Mesenchymal stem cell (in vitro differentiated cells and primary cell): ENCODE data around the gene TMPRSS5.
"Not testable (repeated sequence)": the region's sequence is repeated elsewhere in the genome, so short reads cannot be mapped to it uniquely, and the experiment has no call there.

Source experiments
- DNase-seq: peaks from one replicate; pipeline ENCODE4 v3.0.0-alpha.2; 2013
- H2AFZ ChIP-seq: one replicate; pipeline ENCODE4 v1.6.1; 2013; ENCODE audit warnings: low read depth, mild to moderate bottlenecking, control low read depth, inconsistent platforms, low read length, moderate library complexity
- H2AK5ac ChIP-seq: 2 replicates; pipeline ENCODE4 v1.6.1; 2013; ENCODE audit warnings: low read length, moderate library complexity, mild to moderate bottlenecking, inconsistent platforms; ENCODE audit not compliant: severe bottlenecking
- H2BK120ac ChIP-seq: one replicate; pipeline ENCODE4 v1.6.1; 2013; ENCODE audit warnings: low read depth, mild to moderate bottlenecking, inconsistent platforms, low read length, moderate library complexity
- H2BK12ac ChIP-seq, 2 experiments: one replicate each; pipeline ENCODE4 v1.6.1; 2013; ENCODE audit warnings: inconsistent platforms in 2 of 2, low read length in 2 of 2, mild to moderate bottlenecking in 2 of 2, moderate library complexity in 2 of 2, control low read depth in 1 of 2
- H2BK15ac ChIP-seq: one replicate; pipeline ENCODE4 v1.6.1; 2013; ENCODE audit warnings: mild to moderate bottlenecking, low read depth, inconsistent platforms; ENCODE audit not compliant: poor library complexity, severe bottlenecking
- H2BK5ac ChIP-seq: 2 replicates; pipeline ENCODE4 v1.6.1; 2013; ENCODE audit warnings: low read depth, mild to moderate bottlenecking, low read length, control low read depth, inconsistent platforms; ENCODE audit not compliant: poor library complexity, severe bottlenecking
- H3K14ac ChIP-seq, 2 experiments: one replicate each; pipeline ENCODE4 v1.6.1; 2013; ENCODE audit warnings: inconsistent platforms in 2 of 2, low read length in 2 of 2, control low read depth in 1 of 2, mild to moderate bottlenecking in 1 of 2, moderate library complexity in 1 of 2
- H3K18ac ChIP-seq, 2 experiments: one replicate each; pipeline ENCODE4 v1.6.1; 2013; ENCODE audit warnings: inconsistent platforms in 2 of 2, low read length in 2 of 2, control low read depth in 1 of 2, low read depth in 1 of 2, mild to moderate bottlenecking in 1 of 2
- H3K23ac ChIP-seq, 2 experiments: one replicate each; pipeline ENCODE4 v1.6.1; 2013; ENCODE audit warnings: inconsistent platforms in 2 of 2, low read length in 2 of 2, mild to moderate bottlenecking in 2 of 2, moderate library complexity in 2 of 2, control low read depth in 1 of 2
- H3K27ac ChIP-seq: 2 replicates; pipeline ENCODE4 v1.5.1; 2013; ENCODE audit warnings: mild to moderate bottlenecking, moderate library complexity, low read length, control low read depth, inconsistent platforms; ENCODE audit not compliant: poor library complexity, severe bottlenecking
- H3K27me3 ChIP-seq, 2 experiments: 2 replicates each; pipeline versions ENCODE4 v1.6.1 to v1.7.0; 2013; ENCODE audit warnings: low read length in 2 of 2, mild to moderate bottlenecking in 2 of 2, moderate library complexity in 2 of 2, control low read depth in 1 of 2, inconsistent platforms in 1 of 2; ENCODE audit not compliant: control insufficient read depth in 1 of 2, insufficient read depth in 1 of 2
- H3K36me3 ChIP-seq, 2 experiments: 2 replicates each; pipeline versions ENCODE4 v1.6.1 to v1.7.0; 2013; ENCODE audit warnings: low read length in 2 of 2, control low read depth in 1 of 2, inconsistent platforms in 1 of 2, low read depth in 1 of 2, mild to moderate bottlenecking in 1 of 2; ENCODE audit not compliant: insufficient read depth in 2 of 2, control insufficient read depth in 1 of 2
- H3K4ac ChIP-seq, 2 experiments: one replicate each; pipeline ENCODE4 v1.6.1; 2013; ENCODE audit warnings: inconsistent platforms in 2 of 2, low read length in 2 of 2, mild to moderate bottlenecking in 2 of 2, moderate library complexity in 2 of 2, control low read depth in 1 of 2, low read depth in 1 of 2
- H3K4me1 ChIP-seq: 2 replicates; pipeline ENCODE4 v1.6.1; 2013; ENCODE audit warnings: low read depth, low read length, control low read depth; ENCODE audit not compliant: control insufficient read depth, insufficient read depth
- H3K4me2 ChIP-seq: 2 replicates; pipeline ENCODE4 v1.6.1; 2013; ENCODE audit warnings: low read length, mild to moderate bottlenecking, inconsistent platforms; ENCODE audit not compliant: poor library complexity, severe bottlenecking
- H3K4me3 ChIP-seq, 2 experiments: 2 replicates each; pipeline versions ENCODE4 v1.5.1 to v1.7.0; 2013; ENCODE audit warnings: low read length in 2 of 2, mild to moderate bottlenecking in 2 of 2, control low read depth in 1 of 2, low read depth in 1 of 2; ENCODE audit not compliant: insufficient read depth in 1 of 2
- H3K79me1 ChIP-seq: replicated peaks from 2 replicates; pipeline ENCODE4 v1.6.1; 2013; ENCODE audit warnings: mild to moderate bottlenecking, control low read depth, low read length, inconsistent platforms; ENCODE audit not compliant: poor library complexity, severe bottlenecking
- H3K9ac ChIP-seq: 2 replicates; pipeline ENCODE4 v1.7.0; 2013; ENCODE audit warnings: mild to moderate bottlenecking, low read length, moderate library complexity
- H3K9me3 ChIP-seq: 2 replicates; pipeline ENCODE4 v1.7.0; 2013; ENCODE audit warnings: mild to moderate bottlenecking, low read length; ENCODE audit not compliant: control insufficient read depth
- H4K8ac ChIP-seq: one replicate; pipeline ENCODE4 v1.6.1; 2013; ENCODE audit warnings: inconsistent platforms, mild to moderate bottlenecking, low read length, moderate library complexity
- H4K91ac ChIP-seq: one replicate; pipeline ENCODE4 v1.6.1; 2013; ENCODE audit warnings: mild to moderate bottlenecking, low read length, inconsistent platforms
- WGBS: methylation state at CpG from one replicate; pipeline ENCODE4 v1.1.7; 2013; ENCODE audit warnings: mixed read lengths; 5-methylcytosine and 5-hydroxymethylcytosine counted together

TMPRSS5 gene

GRCh38 chr11:113722221-113722620, 16.1 kb upstream of the TMPRSS5 start:
- no peak overlapping the region for H2AK5ac ChIP-seq
- peaks cover 0 to 6% of the 10 kb centered on the region in 2 experiments for H3K36me3 ChIP-seq
- H4K8ac ChIP-seq = no peak overlapping the region
- H3K9ac ChIP-seq = no peak overlapping the region
- no peak overlapping the region for H3K18ac ChIP-seq
- H2BK12ac ChIP-seq = no peak overlapping the region
- H2AFZ ChIP-seq = no peak overlapping the region
- no peak overlapping the region for H4K91ac ChIP-seq
- H3K27ac ChIP-seq = no peak overlapping the region
- DNase-seq = no peak
- H3K4me3 ChIP-seq = no peak overlapping the region
- no peak overlapping the region for H2BK5ac ChIP-seq
- no peak overlapping the region for H2BK120ac ChIP-seq
- WGBS = 100% methylated on average over 4 of the region's 4 CpGs
- H3K27me3 ChIP-seq = no peaks in the 10 kb centered on the region
- no peak overlapping the region for H3K23ac ChIP-seq
- no peak overlapping the region for H3K4ac ChIP-seq
- no peaks in the 10 kb centered on the region for H3K4me1 ChIP-seq
- no peaks in the 10 kb centered on the region for H3K79me1 ChIP-seq
- H2BK15ac ChIP-seq = no peak overlapping the region
- H3K4me2 ChIP-seq = no peak overlapping the region
- H3K14ac ChIP-seq = no peak overlapping the region
- no peaks in the 10 kb centered on the region for H3K9me3 ChIP-seq

GRCh38 chr11:113721462-113722066, 15.5 kb upstream of the TMPRSS5 start:
- Histone ChIP-seq H2AK5ac (no peak overlapping the region), H3K4me1 (no peaks in the 10 kb centered on the region), H4K8ac (no peak overlapping the region), H2BK5ac (no peak overlapping the region), H3K27me3 (no peaks in the 10 kb centered on the region), H2BK120ac (no peak overlapping the region), H3K4me3 (no peak overlapping the region), H3K79me1 (no peaks in the 10 kb centered on the region), H3K14ac (no peak overlapping the region), H3K18ac (no peak overlapping the region), H3K27ac (no peak overlapping the region), H2BK15ac (no peak overlapping the region), H3K9ac (no peak overlapping the region), H2AFZ (no peak overlapping the region), H3K4me2 (no peak overlapping the region), H4K91ac (no peak overlapping the region), H3K4ac (no peak overlapping the region), H3K9me3 (no peaks in the 10 kb centered on the region), H3K36me3 (peaks cover 0 to 6% of the 10 kb centered on the region in 2 experiments), H3K23ac (no peak overlapping the region), H2BK12ac (no peak overlapping the region)
- 97% methylated on average over 3 of the region's 3 CpGs for WGBS
- DNase-seq = no peak

- WGBS = 91% methylated on average over 2 of the region's 3 CpGs
- not testable (repeated sequence) for H2BK120ac ChIP-seq, H3K4me1 ChIP-seq, H3K9me3 ChIP-seq, H3K18ac ChIP-seq, H3K4me2 ChIP-seq, H3K23ac ChIP-seq, DNase-seq, H3K4ac ChIP-seq, H4K8ac ChIP-seq, H2AK5ac ChIP-seq, H3K27ac ChIP-seq, H4K91ac ChIP-seq, H3K4me3 ChIP-seq, H3K79me1 ChIP-seq, H3K27me3 ChIP-seq, H2BK5ac ChIP-seq, H3K36me3 ChIP-seq, H3K14ac ChIP-seq, H2AFZ ChIP-seq, H2BK15ac ChIP-seq, H2BK12ac ChIP-seq, H3K9ac ChIP-seq
Observed at GRCh38 chr11:113720478-113720877, 14.4 kb upstream of the TMPRSS5 start.

GRCh38 chr11:113715882-113716625, 9.9 kb upstream of the TMPRSS5 start:
- Histone ChIP-seq H3K4ac (no peak overlapping the region), H2BK120ac (no peak overlapping the region), H3K23ac (no peak overlapping the region), H2AFZ (no peak overlapping the region), H3K4me3 (no peak overlapping the region), H3K36me3 (peaks cover 9 to 13% of the 10 kb centered on the region in 2 experiments), H2BK15ac (no peak overlapping the region), H3K14ac (no peak overlapping the region), H2BK5ac (no peak overlapping the region), H3K4me2 (no peak overlapping the region), H3K27ac (no peak overlapping the region), H3K9ac (no peak overlapping the region), H4K91ac (no peak overlapping the region), H3K79me1 (no peaks in the 10 kb centered on the region), H3K27me3 (no peaks in the 10 kb centered on the region), H3K18ac (no peak overlapping the region), H4K8ac (no peak overlapping the region), H3K9me3 (peaks cover 2% of the 10 kb centered on the region), H2BK12ac (no peak overlapping the region), H2AK5ac (no peak overlapping the region), H3K4me1 (no peaks in the 10 kb centered on the region)
- DNase-seq = no peak
- WGBS = 100% methylated on average over 1 of the region's 2 CpGs
